CD4-positive, CD25-positive, alpha-beta regulatory T cell (primary cell): ENCODE measurements around the gene GIMAP4. TPM values are rescaled to one million over a fixed set of nuclear protein-coding genes. Genes with fewer than 3 reads are reported as not detected.
"Not testable (repeated sequence)": the region's sequence is repeated elsewhere in the genome, so short reads cannot be mapped to it uniquely, and the experiment has no call there.

Source experiments
- ATAC-seq, 2 donors: fragments of 150-1000 bp; cut with Tn5 transposase; one replicate each; pipeline ENCODE4 v1.10.0; 2021; ENCODE audit warnings: low read depth in 2 of 2, moderate number of reproducible peaks in 2 of 2, moderate library complexity in 1 of 2
- DNase-seq, 3 donors: peaks; one replicate each; pipeline versions ENCODE4 v3.0.0 to v3.0.0-alpha.2; 2012 to 2022; ENCODE audit warnings: mixed read lengths in 1 of 3
- H3K27ac ChIP-seq: one replicate; pipeline ENCODE4 v1.7.0; 2013; ENCODE audit warnings: mild to moderate bottlenecking, low read length; ENCODE audit not compliant: insufficient read depth, poor library complexity, severe bottlenecking
- H3K27me3 ChIP-seq: one replicate; pipeline ENCODE4 v1.7.0; 2013; ENCODE audit warnings: low read length; ENCODE audit not compliant: control insufficient read depth, insufficient read depth
- H3K36me3 ChIP-seq: one replicate; pipeline ENCODE4 v1.7.0; 2013; ENCODE audit warnings: mild to moderate bottlenecking, low read length, moderate library complexity; ENCODE audit not compliant: control insufficient read depth, insufficient read depth
- H3K4me1 ChIP-seq: 2 replicates; pipeline ENCODE4 v1.7.0; 2013; ENCODE audit warnings: mild to moderate bottlenecking, low read length; ENCODE audit not compliant: insufficient read depth, control insufficient read depth, poor library complexity, severe bottlenecking
- H3K4me3 ChIP-seq: one replicate; pipeline ENCODE4 v1.7.0; 2013; ENCODE audit warnings: low read depth, mild to moderate bottlenecking, low read length, moderate library complexity
- H3K9me3 ChIP-seq, 2 experiments: 1 replicate in 1 of 2; 2 replicates in 1 of 2; pipeline ENCODE4 v1.7.0; 2013; ENCODE audit warnings: low read length in 2 of 2, mild to moderate bottlenecking in 1 of 2, moderate library complexity in 1 of 2; ENCODE audit not compliant: control insufficient read depth in 2 of 2
- H3K27ac Mint-ChIP-seq, 3 donors: one replicate each; pipeline ENCODE4 v1.8.0; 2020 to 2022; ENCODE audit warnings: mild to moderate bottlenecking in 3 of 3, mixed read lengths in 3 of 3, moderate library complexity in 2 of 3
- H3K27me3 Mint-ChIP-seq: one replicate; pipeline ENCODE4 v1.8.0; 2022; ENCODE audit warnings: mild to moderate bottlenecking, mixed read lengths
- H3K36me3 Mint-ChIP-seq: one replicate; pipeline ENCODE4 v1.8.0; 2020; ENCODE audit warnings: mixed read lengths
- H3K4me1 Mint-ChIP-seq, 4 donors: one replicate each; pipeline ENCODE4 v1.8.0; 2020 to 2022; ENCODE audit warnings: mixed read lengths in 4 of 4, mild to moderate bottlenecking in 1 of 4
- H3K4me3 Mint-ChIP-seq, 4 donors: one replicate each; pipeline ENCODE4 v1.8.0; 2020 to 2022; ENCODE audit warnings: mild to moderate bottlenecking in 4 of 4, mixed read lengths in 4 of 4, moderate library complexity in 3 of 4
- H3K9me3 Mint-ChIP-seq, 7 donors: one replicate each; pipeline ENCODE4 v1.8.0; 2020 to 2022; ENCODE audit warnings: mixed read lengths in 7 of 7, mild to moderate bottlenecking in 3 of 7, moderate library complexity in 2 of 7
- polyA plus RNA-seq, 4 donors: library from polyadenylated mRNA; unstranded; fragments of 300-500 nt; fragmentation: Illumina TruSeq; gene quantifications; one replicate each; pipeline ENCODE4 v1.2.3, GENCODE V29; 2021
- total RNA-seq: library from RNA; stranded (reverse); gene quantifications from one replicate; pipeline ENCODE4 v1.2.3, GENCODE V29; 2022

The GIMAP4 gene
- total and polyA plus RNA-seq, 5 donors from 2014 or later: 90.1 to 667 (median 421) TPM

DNA sequence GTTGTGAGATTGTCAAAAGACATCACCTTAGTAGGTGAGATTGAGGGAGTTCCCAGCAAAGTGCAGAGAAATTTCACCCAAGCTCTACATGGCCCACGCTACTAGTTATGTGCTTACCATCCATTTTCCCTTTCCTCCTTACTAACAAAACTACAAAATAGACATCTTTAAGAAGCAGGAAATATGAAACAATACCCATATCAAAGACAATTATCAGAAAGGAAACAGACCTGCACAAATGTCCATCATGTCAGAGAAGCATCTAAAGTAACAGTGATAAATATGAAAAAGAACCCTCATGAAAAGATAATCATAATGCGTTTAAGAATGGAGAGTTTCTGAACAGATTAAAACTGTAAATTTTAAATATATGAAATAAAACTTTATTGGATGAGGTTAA, 28.2 kb downstream of the GIMAP4 start:
- peaks cover 12% of the 10 kb centered on the region for H3K27me3 Mint-ChIP-seq
- no peak for DNase-seq
- peaks cover 11% of the 10 kb centered on the region for H3K36me3 Mint-ChIP-seq
- no peak overlapping the region for H3K27ac ChIP-seq
- peaks cover 8% of the 10 kb centered on the region for H3K4me1 ChIP-seq
- H3K9me3 Mint-ChIP-seq: peaks cover 3 to 50% (median 16%) of the 10 kb centered on the region in 7 donors
- peaks cover 18 to 72% (median 45%) of the 10 kb centered on the region in 4 donors for H3K4me1 Mint-ChIP-seq
- no peaks in the 10 kb centered on the region for H3K27me3 ChIP-seq
- peaks cover 9 to 16% of the 10 kb centered on the region in 2 experiments for H3K9me3 ChIP-seq
- H3K4me3 ChIP-seq: peak overlapping the region; percentile 26
- ATAC-seq: no peak
- H3K27ac Mint-ChIP-seq: peak overlapping the region in 2 of 3 donors; percentile 44 to 62
- H3K4me3 Mint-ChIP-seq: peak overlapping the region in 3 of 4 donors; percentile 13 to 48 (median 29)
- H3K36me3 ChIP-seq: no peaks in the 10 kb centered on the region

DNA sequence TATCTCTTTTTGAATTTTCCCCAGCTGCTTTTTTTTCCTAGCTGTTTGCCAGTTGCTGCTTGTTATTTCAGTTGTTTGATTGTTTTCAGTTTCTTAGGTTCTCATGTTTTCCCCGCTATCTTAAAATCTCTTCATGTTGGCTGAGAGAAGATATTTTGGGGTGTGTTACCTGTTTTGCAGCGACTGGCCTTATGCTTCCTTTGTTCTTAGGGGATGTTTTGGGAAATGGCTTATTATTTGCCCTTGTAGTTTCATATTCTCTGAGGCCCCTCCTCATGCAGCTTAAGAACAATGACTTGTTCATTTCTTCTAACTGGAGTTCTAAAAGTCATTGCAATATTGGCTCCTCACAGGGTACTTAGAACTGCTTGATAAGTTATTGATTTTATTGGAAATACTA, 36.4 kb downstream of the GIMAP4 start:
- H3K27ac ChIP-seq, H3K4me1 ChIP-seq, H3K27me3 ChIP-seq, H3K36me3 Mint-ChIP-seq, H3K4me3 ChIP-seq, H3K36me3 ChIP-seq, H3K9me3 ChIP-seq, H3K27me3 Mint-ChIP-seq: not testable (repeated sequence)
- peak in 2 of 3 donors; percentile 36 to 65 for DNase-seq
- ATAC-seq: peak; percentile 58 to 66
- peaks cover 1 to 21% (median 5%) of the 10 kb centered on the region in 7 donors for H3K9me3 Mint-ChIP-seq
- H3K4me1 Mint-ChIP-seq: peaks cover 0 to 75% (median 45%) of the 10 kb centered on the region in 4 donors
- H3K27ac Mint-ChIP-seq: peak overlapping the region; percentile 16 to 96 (median 40)
- peak overlapping the region; percentile 1 to 64 (median 38) for H3K4me3 Mint-ChIP-seq

DNA sequence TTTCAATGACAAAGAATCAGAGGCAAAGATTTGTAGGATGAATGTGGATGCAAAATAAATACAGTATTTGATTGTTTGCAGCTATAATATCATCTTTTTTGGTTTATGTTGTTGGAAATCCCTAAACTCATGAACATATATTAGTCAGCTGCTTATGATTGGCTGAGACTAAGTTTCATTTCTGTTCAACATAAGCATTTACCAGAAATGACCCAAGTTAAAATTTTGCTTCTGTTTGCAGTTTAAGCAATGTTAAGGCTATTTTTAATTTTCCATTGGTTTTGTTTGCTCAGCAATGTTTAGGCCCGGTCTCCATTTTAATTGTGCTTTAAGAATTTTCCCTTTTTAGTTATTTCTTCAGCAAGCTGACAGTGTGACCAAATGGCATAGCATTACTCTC, 43.0 kb downstream of the GIMAP4 start:
- Mint-ChIP-seq H3K27me3 (no peaks in the 10 kb centered on the region), H3K36me3 (no peaks in the 10 kb centered on the region), H3K27ac (peak overlapping the region in 2 of 3 donors; percentile 24 to 62), H3K4me1 (peaks cover 10 to 69% (median 50%) of the 10 kb centered on the region in 4 donors), H3K4me3 (no peak overlapping the region), H3K9me3 (peaks cover 0 to 9% (median 0%) of the 10 kb centered on the region in 7 donors)
- Histone ChIP-seq H3K36me3 (no peaks in the 10 kb centered on the region), H3K4me3 (no peak overlapping the region), H3K27me3 (no peaks in the 10 kb centered on the region), H3K4me1 (peaks cover 21% of the 10 kb centered on the region), H3K27ac (no peak overlapping the region), H3K9me3 (no peaks in the 10 kb centered on the region)
- DNase-seq (no peak), ATAC-seq (no peak)

- Mint-ChIP-seq H3K4me3 (peak overlapping the region in 2 of 4 donors; percentile 2 to 15), H3K27ac (peak overlapping the region in 2 of 3 donors; percentile 80 to 90), H3K27me3 (no peaks in the 10 kb centered on the region), H3K36me3 (peaks cover 4% of the 10 kb centered on the region), H3K9me3 (peaks cover 0 to 10% (median 3%) of the 10 kb centered on the region in 7 donors), H3K4me1 (peaks cover 10 to 75% (median 56%) of the 10 kb centered on the region in 4 donors)
- H3K27me3 ChIP-seq: no peaks in the 10 kb centered on the region
- H3K4me3 ChIP-seq: no peak overlapping the region
- ATAC-seq (no peak), DNase-seq (no peak)
- peaks cover 21% of the 10 kb centered on the region for H3K4me1 ChIP-seq
- H3K27ac ChIP-seq: no peak overlapping the region
- no peaks in the 10 kb centered on the region for H3K36me3 ChIP-seq
- no peaks in the 10 kb centered on the region for H3K9me3 ChIP-seq
These were observed 45.7 kb downstream of the GIMAP4 start for GRCh38 chr7:150612925-150613324.

DNA sequence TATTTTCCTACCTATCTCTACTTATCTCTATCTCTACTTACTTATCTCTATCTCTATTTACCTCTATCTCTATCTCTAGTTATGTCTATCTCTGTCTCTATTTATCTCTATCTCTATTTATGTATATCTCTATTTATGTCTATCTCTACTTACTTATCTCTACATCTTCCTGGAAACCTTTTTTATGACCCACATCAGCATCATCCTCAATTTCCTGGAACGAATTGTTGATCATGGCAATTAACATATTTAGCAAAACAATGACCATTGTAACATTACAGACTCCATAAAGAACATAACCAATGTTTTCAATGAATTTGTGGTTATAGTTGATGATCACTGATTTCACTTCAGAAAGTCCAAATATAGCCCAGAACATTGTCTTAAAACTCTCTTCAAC, 46.7 kb downstream of the GIMAP4 start:
- peaks cover 10% of the 10 kb centered on the region for H3K36me3 Mint-ChIP-seq
- H3K27ac ChIP-seq: no peak overlapping the region
- peak overlapping the region; percentile 82 to 90 (median 87) for H3K27ac Mint-ChIP-seq
- peaks cover 21% of the 10 kb centered on the region for H3K4me1 ChIP-seq
- no peaks in the 10 kb centered on the region for H3K9me3 ChIP-seq
- DNase-seq (no peak), ATAC-seq (no peak)
- no peaks in the 10 kb centered on the region for H3K27me3 Mint-ChIP-seq
- peaks cover 0 to 15% (median 6%) of the 10 kb centered on the region in 7 donors for H3K9me3 Mint-ChIP-seq
- H3K4me1 Mint-ChIP-seq: peaks cover 10 to 74% (median 54%) of the 10 kb centered on the region in 4 donors
- H3K27me3 ChIP-seq: no peaks in the 10 kb centered on the region
- H3K36me3 ChIP-seq: no peaks in the 10 kb centered on the region
- H3K4me3 ChIP-seq: no peak overlapping the region
- H3K4me3 Mint-ChIP-seq: peak overlapping the region in 3 of 4 donors; percentile 5 to 30 (median 28)

DNA sequence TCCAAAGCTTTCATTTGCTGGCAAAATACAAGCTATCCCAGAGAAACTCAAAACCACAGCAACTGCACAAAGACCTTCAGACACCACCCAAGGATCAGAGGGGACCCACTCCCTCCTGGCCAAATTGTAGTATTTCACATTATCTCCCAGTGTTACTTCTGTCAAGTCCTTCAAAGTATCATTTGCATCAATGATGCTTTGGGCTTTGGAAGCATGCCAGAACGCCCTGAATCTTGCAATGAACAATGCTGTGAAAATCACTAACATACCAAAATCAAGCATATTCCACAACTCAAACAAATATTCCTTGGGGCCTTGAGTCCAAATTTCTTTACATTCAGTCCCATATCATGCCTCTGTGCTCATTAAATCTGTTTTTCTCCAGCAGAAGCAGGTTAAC, 47.2 kb downstream of the GIMAP4 start:
- not testable (repeated sequence) for H3K27me3 Mint-ChIP-seq, DNase-seq, ATAC-seq, H3K36me3 ChIP-seq, H3K27me3 ChIP-seq, H3K4me3 ChIP-seq, H3K27ac ChIP-seq, H3K9me3 ChIP-seq
- peaks cover 21% of the 10 kb centered on the region for H3K4me1 ChIP-seq
- Mint-ChIP-seq H3K9me3 (peaks cover 0 to 15% (median 6%) of the 10 kb centered on the region in 7 donors), H3K4me1 (peaks cover 10 to 74% (median 52%) of the 10 kb centered on the region in 4 donors), H3K36me3 (peaks cover 10% of the 10 kb centered on the region), H3K27ac (peak overlapping the region; percentile 82 to 90 (median 87)), H3K4me3 (peak overlapping the region in 3 of 4 donors; percentile 5 to 30 (median 28))

DNA sequence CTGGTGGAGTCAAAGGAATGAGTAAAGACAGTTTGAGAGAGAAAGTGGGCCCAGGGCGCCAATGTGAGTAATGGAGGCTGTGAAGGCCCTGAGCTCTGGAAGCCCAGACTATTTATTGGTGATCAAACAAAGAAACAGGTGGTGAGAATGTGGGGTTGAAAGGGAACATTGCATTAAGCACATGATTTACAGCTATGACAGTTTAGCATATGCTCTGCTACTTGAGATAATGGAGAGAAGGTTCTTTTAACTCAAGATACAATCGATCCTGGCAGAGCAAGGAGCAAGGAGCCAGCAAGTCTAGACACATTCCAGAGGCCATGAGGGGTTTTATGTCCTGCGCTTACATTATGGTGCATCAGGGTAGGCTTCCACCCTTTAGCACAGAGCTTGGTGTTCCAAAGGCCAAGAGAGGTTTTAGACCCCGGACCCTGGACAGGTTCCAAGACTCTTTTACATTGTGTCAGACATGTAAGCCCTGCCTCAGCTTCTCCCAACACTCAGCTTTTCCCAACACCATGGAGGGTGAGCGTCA, 48.1 kb downstream of the GIMAP4 start:
- H3K9me3 ChIP-seq, H3K27me3 Mint-ChIP-seq, H3K27me3 ChIP-seq, H3K27ac ChIP-seq, H3K36me3 ChIP-seq, ATAC-seq, H3K4me3 ChIP-seq, DNase-seq: not testable (repeated sequence)
- peak overlapping the region in 1 of 4 donors; percentile 28 for H3K4me3 Mint-ChIP-seq
- peak overlapping the region; percentile 81 to 90 (median 82) for H3K27ac Mint-ChIP-seq
- peaks cover 0 to 15% (median 6%) of the 10 kb centered on the region in 7 donors for H3K9me3 Mint-ChIP-seq
- H3K4me1 Mint-ChIP-seq: peaks cover 10 to 76% (median 53%) of the 10 kb centered on the region in 4 donors
- H3K36me3 Mint-ChIP-seq: peaks cover 10% of the 10 kb centered on the region
- peaks cover 23% of the 10 kb centered on the region for H3K4me1 ChIP-seq

DNA sequence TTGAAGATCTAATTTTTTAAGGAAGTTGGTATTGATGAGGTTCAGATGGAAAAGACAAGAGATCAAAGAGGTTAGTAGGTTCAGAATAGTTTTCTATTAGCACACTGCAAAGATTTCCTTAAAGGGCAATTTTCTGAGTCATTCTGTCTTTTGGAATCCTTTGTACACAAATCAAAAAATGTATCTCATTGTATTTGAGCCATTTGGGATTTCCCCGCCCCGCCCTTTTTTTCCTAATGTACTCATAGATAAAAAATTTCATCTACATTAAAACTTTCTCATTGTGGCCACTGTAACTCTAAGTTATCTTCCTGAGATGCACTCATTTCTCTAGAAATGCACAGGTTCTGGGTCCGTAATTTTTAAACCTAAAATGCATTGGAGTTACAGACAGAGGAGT, 52.9 kb downstream of the GIMAP4 start:
- Mint-ChIP-seq H3K4me1 (peaks cover 6 to 77% (median 47%) of the 10 kb centered on the region in 4 donors), H3K27me3 (no peaks in the 10 kb centered on the region), H3K27ac (peak overlapping the region; percentile 33 to 91 (median 79)), H3K4me3 (peak overlapping the region in 1 of 4 donors; percentile 45), H3K36me3 (peaks cover 23% of the 10 kb centered on the region), H3K9me3 (peaks cover 0 to 15% (median 4%) of the 10 kb centered on the region in 7 donors)
- no peak for DNase-seq
- Histone ChIP-seq H3K36me3 (peaks cover under 1% of the 10 kb centered on the region), H3K27me3 (no peaks in the 10 kb centered on the region), H3K9me3 (no peaks in the 10 kb centered on the region), H3K4me1 (peaks cover 22% of the 10 kb centered on the region), H3K4me3 (no peak overlapping the region), H3K27ac (no peak overlapping the region)
- ATAC-seq: no peak
